Spleen (tissue), 11 donors: ENCODE results near the gene KRAS. TPM values are rescaled to one million over a fixed set of nuclear protein-coding genes. Genes with fewer than 3 reads are reported as not detected.

Experiments used
- DNase-seq: peaks from one replicate; pipeline ENCODE4 v3.0.0-alpha.2; 2020
- H3K27ac ChIP-seq, 8 donors: fragments of 200-600 bp; sonication (generic) in 7 of 8; 1 replicate in 4 of 8; 2 replicates in 4 of 8; pipeline versions ENCODE4 v1.5.0 to v1.8.0; 2016 to 2021; ENCODE audit warnings: inconsistent platforms in 4 of 8, mild to moderate bottlenecking in 4 of 8, moderate library complexity in 1 of 8
- H3K27me3 ChIP-seq, 7 donors: fragments of 200-600 bp; sonication (generic) in 6 of 7; replicated peaks in 1 of 7; 1 replicate in 4 of 7; 2 replicates in 3 of 7; pipeline versions ENCODE4 v1.5.0 to v1.8.0; 2016 to 2021; ENCODE audit warnings: inconsistent platforms in 3 of 7, mild to moderate bottlenecking in 1 of 7
- H3K36me3 ChIP-seq, 6 donors: fragments of 200-600 bp; sonication (generic) in 5 of 6; 1 replicate in 4 of 6; 2 replicates in 2 of 6; pipeline versions ENCODE4 v1.5.0 to v1.8.0; 2016 to 2021; ENCODE audit warnings: inconsistent platforms in 2 of 6
- H3K4me1 ChIP-seq, 6 donors: fragments of 200-600 bp; sonication (generic) in 5 of 6; 1 replicate in 3 of 6; 2 replicates in 3 of 6; pipeline versions ENCODE4 v1.5.0 to v1.8.0; 2016 to 2021; ENCODE audit warnings: inconsistent platforms in 3 of 6
- H3K4me3 ChIP-seq, 8 donors: fragments of 200-600 bp; sonication (generic) in 7 of 8; 1 replicate in 4 of 8; 2 replicates in 4 of 8; pipeline versions ENCODE4 v1.5.0 to v1.8.0; 2016 to 2021; ENCODE audit warnings: inconsistent platforms in 4 of 8, mild to moderate bottlenecking in 4 of 8, moderate library complexity in 2 of 8
- H3K9me3 ChIP-seq, 8 donors: fragments of 200-600 bp; sonication (generic) in 7 of 8; 1 replicate in 4 of 8; 2 replicates in 4 of 8; pipeline versions ENCODE4 v1.5.0 to v1.8.0; 2016 to 2021; ENCODE audit warnings: inconsistent platforms in 4 of 8
- CTCF ChIP-seq, 11 experiments: fragments of 200-600 bp in 7 of 11; fragments of 450-650 bp in 4 of 11; sonication (generic) in 4 of 11; IDR thresholded peaks in 8 of 11; conservative IDR thresholded peaks in 3 of 11; 1 replicate in 7 of 11; 2 replicates in 4 of 11; pipeline versions ENCODE4 v1.4.0 to v1.8.0; 2016 to 2021; ENCODE audit warnings: antibody characterized with exemption in 11 of 11, inconsistent platforms in 4 of 11, mild to moderate bottlenecking in 1 of 11
- POLR2A ChIP-seq, 3 donors: fragments of 450-650 bp; IDR thresholded peaks; one replicate each; pipeline ENCODE4 v1.5.1; 2017; ENCODE audit warnings: antibody characterized with exemption in 3 of 3, mild to moderate bottlenecking in 1 of 3
- POLR2AphosphoS5 ChIP-seq, 3 donors: sonication (generic); formaldehyde crosslinking; IDR thresholded peaks; one replicate each; pipeline ENCODE4 v1.5.1; 2017; ENCODE audit warnings: antibody characterized with exemption in 3 of 3
- WGBS, 5 donors: extraction: QIAGEN DNeasy Blood & Tissue Kit in 3 of 5; methylation state at CpG; one replicate each; pipeline versions ENCODE4 v1.1.5 to v1.1.7; 2013 to 2018; 5-methylcytosine and 5-hydroxymethylcytosine counted together
- intact Hi-C: fragments of 100-400 bp; cut with DNase I; formaldehyde crosslinking; loops from one replicate; pipeline ENCODE4 v1.15.0; 2023; ENCODE audit warnings: low total_unique reads
- polyA plus RNA-seq, 3 donors: library from polyadenylated mRNA; stranded (reverse); fragments of 200-250 nt; gene quantifications; one replicate each; pipeline ENCODE4 v1.2.1, GENCODE V29; 2013
- total RNA-seq, 7 donors: library from RNA; depleted of rRNA in 3 of 7; stranded (reverse); fragments of >200 nt in 3 of 7; fragmentation: NEBNext Ultra II Directional in 4 of 7; extraction: Animal tissue kit (Norgen Biotek cat#: 25700) in 4 of 7; gene quantifications; one replicate each; pipeline versions ENCODE4 v1.1.0 to v1.2.1, GENCODE V29; 2016 to 2021
- donor health status: healthy with polysubstance abuse.
- donor health status: DM: no; HTN: no; CAD: no; lungs with moderate emphysema.
- donor health status: DM: no; HTN: no; CAD: no.
- donor health status: Bipolar disorder and iron deficiency.
- donor health status: healthy.
- donor health status: DM: no; HTN: no; CAD: no.
- donor health status: DM: yes; HTN: yes; CAD: no.

KRAS gene
- total and polyA plus RNA-seq, 10 donors, result 5.6 to 30.3 (median 21.2) TPM

- H3K4me1 ChIP-seq, result peaks cover 0 to 9% (median 5%) of the 10 kb centered on the region in 6 donors
- DNase-seq, result no peak
Measured at GRCh38 chr12:25184132-25184531, 66.6 kb downstream of the KRAS start.

GRCh38 chr12:25182765-25183164 lies 68.0 kb downstream of the KRAS start:
- peaks cover 0 to 9% (median 5%) of the 10 kb centered on the region in 6 donors for H3K4me1 ChIP-seq
- WGBS, 5 donors, result 71 to 90% (median 78%) methylated on average over 3 of the region's 3 CpGs
- no peak overlapping the region for H3K27ac ChIP-seq
- peaks cover 0 to 4% (median 0%) of the 10 kb centered on the region in 8 donors for H3K9me3 ChIP-seq
- DNase-seq, result no peak
- no peak for TF ChIP-seq POLR2A (IDR thresholded peaks at IDR 0.05)
- no peak for TF ChIP-seq POLR2AphosphoS5 (IDR thresholded peaks at IDR 0.05)
- no peak for TF ChIP-seq CTCF (IDR thresholded peaks at IDR 0.05 in 8 of 11, conservative IDR thresholded peaks at IDR 0.05 in 3 of 11)
- H3K27me3 ChIP-seq, result no peaks in the 10 kb centered on the region
- H3K36me3 ChIP-seq, result no peaks in the 10 kb centered on the region
- no peak overlapping the region for H3K4me3 ChIP-seq
- intact Hi-C loops, result no loop called here

More at GRCh38 chr12:25184132-25184531, 66.6 kb downstream of the KRAS start:
- H3K36me3 ChIP-seq, result no peaks in the 10 kb centered on the region
- H3K27ac ChIP-seq, result no peak overlapping the region
- TF ChIP-seq POLR2A (IDR thresholded peaks at IDR 0.05) (no peak), POLR2AphosphoS5 (IDR thresholded peaks at IDR 0.05) (no peak), CTCF (IDR thresholded peaks at IDR 0.05 in 8 of 11, conservative IDR thresholded peaks at IDR 0.05 in 3 of 11) (no peak)
- H3K4me3 ChIP-seq, result no peak overlapping the region
- intact Hi-C loops, result no loop called here
- no peaks in the 10 kb centered on the region for H3K27me3 ChIP-seq
- H3K9me3 ChIP-seq, result peaks cover 0 to 4% (median 0%) of the 10 kb centered on the region in 8 donors
- 45 to 88% (median 58%) methylated on average over 2 of the region's 2 CpGs for WGBS, 5 donors

- intact Hi-C loops, result no loop called here
- H3K9me3 ChIP-seq, result no peaks in the 10 kb centered on the region
- no peaks in the 10 kb centered on the region for H3K36me3 ChIP-seq
- no peak overlapping the region for H3K4me3 ChIP-seq
- DNase-seq, result no peak
- no peaks in the 10 kb centered on the region for H3K4me1 ChIP-seq
- no peak overlapping the region for H3K27ac ChIP-seq
- TF ChIP-seq POLR2AphosphoS5 (IDR thresholded peaks at IDR 0.05), result no peak
- no peak for TF ChIP-seq CTCF (IDR thresholded peaks at IDR 0.05 in 8 of 11, conservative IDR thresholded peaks at IDR 0.05 in 3 of 11)
- no peak for TF ChIP-seq POLR2A (IDR thresholded peaks at IDR 0.05)
- WGBS, 5 donors, result 87 to 96% (median 92%) methylated on average over 6 of the region's 6 CpGs
- H3K27me3 ChIP-seq, result no peaks in the 10 kb centered on the region
Measured at GRCh38 chr12:25162866-25163265, 87.9 kb downstream of the KRAS start.

- DNase-seq, result no peak
- TF ChIP-seq POLR2A (IDR thresholded peaks at IDR 0.05) (no peak), POLR2AphosphoS5 (IDR thresholded peaks at IDR 0.05) (no peak), CTCF (IDR thresholded peaks at IDR 0.05 in 8 of 11, conservative IDR thresholded peaks at IDR 0.05 in 3 of 11) (no peak)
- no peaks in the 10 kb centered on the region for H3K9me3 ChIP-seq
- 83 to 92% (median 87%) methylated on average over 4 of the region's 4 CpGs for WGBS, 5 donors
- no peaks in the 10 kb centered on the region for H3K27me3 ChIP-seq
- intact Hi-C loops, result no loop called here
- H3K36me3 ChIP-seq, result no peaks in the 10 kb centered on the region
- peaks cover 0 to 32% (median 11%) of the 10 kb centered on the region in 6 donors for H3K4me1 ChIP-seq
- no peak overlapping the region for H3K4me3 ChIP-seq
- H3K27ac ChIP-seq, result peak overlapping the region in 1 of 8 donors; percentile 40
Measured at GRCh38 chr12:25156061-25156460, 94.7 kb downstream of the KRAS start.
